GM19468 (cell line): ENCODE data around the gene MMUT.
"Not testable (repeated sequence)": the region's sequence is repeated elsewhere in the genome, so short reads cannot be mapped to it uniquely, and the experiment has no call there.

Experiments used
- ATAC-seq: cut with Tn5 transposase; IDR thresholded peaks from one replicate; pipeline ENCODE4 v1.9.1; 2021; ENCODE audit warnings: mild to moderate bottlenecking, moderate library complexity, moderate number of reproducible peaks; ENCODE audit not compliant: unreplicated experiment; ENCODE audit errors: extremely low read depth

MMUT gene

DNA sequence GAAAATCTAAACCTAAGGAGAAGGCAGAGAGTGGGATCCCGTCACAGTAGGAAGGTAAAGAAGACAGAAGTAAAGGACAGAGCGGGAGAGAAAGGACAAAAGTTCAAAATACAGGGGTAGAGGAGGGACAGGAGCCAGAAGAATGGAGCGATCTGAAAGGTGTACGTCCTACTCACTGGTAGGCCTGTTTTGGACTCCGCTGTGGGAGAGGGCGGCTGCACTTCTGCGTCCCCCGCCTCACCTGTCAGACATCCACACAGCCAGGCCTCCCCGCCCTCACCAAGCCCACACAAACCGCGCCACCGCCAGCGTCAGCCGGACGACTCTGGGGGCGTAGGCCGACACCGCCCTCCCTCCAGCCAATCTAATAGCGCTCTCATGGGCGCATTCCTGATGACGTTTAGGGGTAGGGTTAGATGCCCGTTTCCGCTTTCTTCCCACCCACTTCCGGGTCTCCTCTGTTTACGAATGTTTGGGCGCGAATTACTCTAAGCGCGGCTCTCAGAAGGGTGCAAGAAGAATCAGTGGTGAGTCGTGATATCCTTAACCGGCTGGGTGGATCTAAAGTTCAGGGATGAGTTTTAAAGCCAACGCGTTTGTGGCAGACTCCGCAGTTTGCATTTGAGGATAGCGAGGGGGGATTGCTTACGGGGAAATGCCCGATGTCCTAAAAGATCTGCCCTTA lies at the start of gene MMUT, which contains the start of gene CENPQ:
TSS of gene MMUT (minus strand) at position 327 of the 685 bp plus-strand sequence. CDS start 3,787 bp downstream, outside the sequence.
TSS of gene CENPQ (plus strand) at position 444 of the 685 bp plus-strand sequence. CDS start 6,807 bp downstream, outside the sequence.
- peak; percentile 98 for ATAC-seq

- no peak for ATAC-seq
Measured at GRCh38 chr6:49509342-49509741, 46.3 kb upstream of the MMUT start.

DNA sequence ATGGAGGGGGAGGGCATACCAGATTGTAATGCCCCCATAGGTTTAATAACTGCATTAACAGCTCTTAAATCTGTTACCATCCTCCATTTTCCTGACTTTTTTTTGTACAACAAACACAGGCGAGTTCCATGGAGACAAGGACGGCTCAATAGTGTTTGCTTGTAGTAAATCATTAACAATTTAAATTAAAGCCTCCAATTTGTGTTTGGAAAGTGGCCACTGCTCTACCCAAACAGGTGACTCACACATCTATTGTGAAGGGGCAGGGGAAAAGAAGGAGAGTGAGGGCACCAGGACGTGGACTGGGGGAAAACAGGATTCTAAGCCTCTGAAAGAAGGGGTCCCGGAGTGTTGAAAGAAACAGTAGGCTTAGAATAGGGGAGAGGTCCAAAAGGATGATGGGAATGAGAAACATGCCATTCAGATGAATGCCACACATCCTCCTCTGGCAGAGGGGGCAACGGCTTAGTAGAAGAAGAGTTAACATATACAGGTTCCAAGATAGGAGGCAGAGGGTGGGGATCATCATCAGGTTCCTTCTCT lies 43.6 kb upstream of the MMUT start:
- no peak for ATAC-seq

DNA sequence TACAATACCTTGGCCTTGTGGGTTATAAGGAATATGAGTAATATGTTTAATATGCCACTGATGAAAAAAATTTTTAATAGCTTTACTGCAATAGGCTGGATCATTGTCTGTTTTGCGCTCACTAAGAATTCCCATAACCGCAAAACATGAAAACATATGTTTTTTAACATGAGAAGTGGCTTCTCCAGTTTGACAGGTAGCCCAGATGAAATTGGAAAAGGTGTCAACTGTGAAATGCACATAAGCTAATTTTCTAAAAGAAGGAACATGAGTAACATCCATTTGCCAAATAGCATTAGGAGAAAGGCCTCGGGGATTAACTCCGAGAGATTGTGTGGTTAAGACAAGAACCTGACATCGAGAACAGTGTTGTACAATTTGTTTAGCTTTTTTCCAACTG lies 41.6 kb upstream of the MMUT start:
- ATAC-seq: no peak

- ATAC-seq: no peak
Measured at GRCh38 chr6:49499623-49500022, 36.6 kb upstream of the MMUT start, which contains the start of gene GLYATL3. GLYATL3 (plus strand) TSS chr6:49499923; CDS start chr6:49511991, 12,068 bp downstream.

DNA sequence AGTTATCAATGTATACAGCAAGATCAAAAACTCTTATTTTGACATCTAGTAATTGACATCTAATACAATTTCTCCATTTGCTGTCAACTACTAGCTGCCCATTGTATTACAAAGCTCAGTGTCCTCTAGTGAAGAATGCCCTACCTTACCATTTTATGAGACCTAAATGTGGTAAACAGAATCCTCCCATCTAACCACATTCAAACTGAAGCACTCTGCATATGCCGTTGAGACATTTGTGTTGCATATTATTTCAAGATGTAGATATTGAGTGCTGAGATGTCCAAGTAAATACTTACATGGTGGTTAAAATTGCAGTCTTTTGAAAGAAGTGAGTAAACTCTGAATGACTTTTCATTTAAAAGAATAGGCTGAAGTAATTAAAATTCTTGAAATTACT lies 36.1 kb upstream of the MMUT start:
- no peak for ATAC-seq

GRCh38 chr6:49497304-49497703 lies 34.3 kb upstream of the MMUT start:
- no peak for ATAC-seq

GRCh38 chr6:49490633-49491032 lies 27.6 kb upstream of the MMUT start:
- ATAC-seq: no peak

DNA sequence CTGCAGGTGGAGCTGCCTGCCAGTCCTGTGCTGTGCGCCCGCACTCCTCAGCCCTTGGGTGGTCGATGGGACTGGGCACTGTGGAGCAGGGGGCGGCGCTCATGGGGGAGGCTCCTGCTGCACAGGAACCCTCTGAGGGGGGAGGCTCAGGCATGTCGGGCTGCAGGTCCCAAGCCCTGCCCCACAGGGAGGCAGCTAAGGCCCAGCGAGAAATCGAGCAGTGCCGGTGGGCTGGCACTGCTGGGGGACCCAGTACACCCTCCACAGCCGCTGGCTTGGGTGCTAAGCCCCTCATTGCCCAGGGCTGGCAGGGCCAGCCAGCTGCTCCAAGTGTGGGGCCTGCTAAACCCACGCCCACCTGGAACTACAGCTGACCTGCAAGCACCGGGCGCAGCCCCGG lies 20.3 kb upstream of the MMUT start:
- not testable (repeated sequence) for ATAC-seq

GRCh38 chr6:49481846-49482245 lies 18.8 kb upstream of the MMUT start:
- not testable (repeated sequence) for ATAC-seq

- no peak for ATAC-seq
Measured at GRCh38 chr6:49479308-49479970, 16.4 kb upstream of the MMUT start.

DNA sequence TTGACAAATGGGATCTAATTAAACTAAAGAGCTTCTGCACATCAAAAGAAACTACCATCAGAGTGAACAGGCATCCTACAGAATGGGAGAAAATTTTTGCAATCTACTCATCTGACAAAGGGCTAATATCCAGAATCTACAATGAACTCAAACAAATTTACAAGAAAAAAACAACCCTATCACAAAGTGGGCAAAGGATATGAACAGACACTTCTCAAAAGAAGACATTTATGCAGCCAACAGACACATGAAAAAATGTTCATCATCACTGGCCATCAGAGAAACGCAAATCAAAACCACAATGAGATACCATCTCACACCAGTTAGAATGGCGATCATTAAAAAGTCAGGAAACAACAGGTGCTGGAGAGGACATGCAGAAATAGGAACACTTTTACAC lies 13.5 kb upstream of the MMUT start:
- ATAC-seq: not testable (repeated sequence)

DNA sequence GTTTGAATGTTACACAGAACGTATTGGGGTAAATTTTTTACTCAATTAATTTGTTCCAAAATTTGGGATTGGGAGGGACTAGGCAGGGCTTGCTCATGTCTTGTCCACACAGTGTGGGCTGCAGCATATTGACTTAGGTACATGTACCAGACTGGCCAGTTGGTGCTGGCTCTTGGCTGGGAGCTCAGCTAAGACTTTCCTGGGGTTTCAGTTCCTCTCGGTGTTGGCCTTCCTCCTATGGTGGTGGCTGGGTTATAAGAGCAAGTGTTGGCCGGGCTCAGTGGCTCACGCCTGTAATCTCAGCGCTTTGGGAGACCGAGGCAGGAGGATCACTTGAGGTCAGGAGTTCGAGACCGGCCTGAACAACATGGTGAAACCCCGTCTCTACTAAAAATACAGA lies 5.0 kb upstream of the MMUT start:
- no peak for ATAC-seq

DNA sequence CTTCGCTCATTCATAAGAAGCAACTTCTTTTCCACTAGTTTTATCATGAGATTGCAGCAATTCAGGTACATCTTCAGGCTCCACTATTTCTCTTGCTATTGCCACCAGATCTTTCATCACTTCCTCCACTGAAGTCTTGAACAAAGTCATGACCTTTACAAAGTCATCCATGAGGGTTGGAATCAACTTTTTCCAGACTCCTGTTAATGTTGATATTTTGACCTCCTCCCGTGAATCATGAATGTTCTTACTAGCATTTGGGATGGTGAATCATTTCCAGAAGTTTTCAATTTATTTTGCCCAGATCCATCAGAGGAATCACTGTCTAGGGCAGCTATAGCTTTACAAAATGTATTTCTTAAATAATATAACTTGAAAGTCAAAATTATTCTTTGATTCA lies 1.6 kb upstream of the MMUT start:
- no peak for ATAC-seq

DNA sequence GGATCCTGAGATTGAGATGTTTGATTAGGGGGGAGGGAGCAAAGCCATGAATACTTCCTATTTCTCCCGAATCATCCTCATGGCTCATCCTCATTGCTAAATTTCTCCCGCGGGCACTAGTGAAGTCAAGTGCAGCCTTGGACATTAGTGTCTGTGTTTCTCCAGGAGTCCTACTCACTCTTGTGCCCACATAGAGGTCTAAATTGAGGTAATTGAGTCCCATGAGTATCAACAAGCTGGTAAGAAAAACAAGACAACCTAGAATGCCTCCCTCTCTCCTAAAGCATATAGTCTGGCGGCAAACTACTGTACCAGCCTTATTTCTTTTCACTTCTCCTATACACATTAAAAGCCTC lies 537 bp upstream of the MMUT start:
- no peak for ATAC-seq

GRCh38 chr6:49462599-49462926 lies 490 bp downstream of the MMUT start:
- no peak for ATAC-seq

GRCh38 chr6:49462071-49462470 lies 982 bp downstream of the MMUT start:
- ATAC-seq: no peak

GRCh38 chr6:49457771-49458170 lies 5.3 kb downstream of the MMUT start:
- no peak for ATAC-seq

DNA sequence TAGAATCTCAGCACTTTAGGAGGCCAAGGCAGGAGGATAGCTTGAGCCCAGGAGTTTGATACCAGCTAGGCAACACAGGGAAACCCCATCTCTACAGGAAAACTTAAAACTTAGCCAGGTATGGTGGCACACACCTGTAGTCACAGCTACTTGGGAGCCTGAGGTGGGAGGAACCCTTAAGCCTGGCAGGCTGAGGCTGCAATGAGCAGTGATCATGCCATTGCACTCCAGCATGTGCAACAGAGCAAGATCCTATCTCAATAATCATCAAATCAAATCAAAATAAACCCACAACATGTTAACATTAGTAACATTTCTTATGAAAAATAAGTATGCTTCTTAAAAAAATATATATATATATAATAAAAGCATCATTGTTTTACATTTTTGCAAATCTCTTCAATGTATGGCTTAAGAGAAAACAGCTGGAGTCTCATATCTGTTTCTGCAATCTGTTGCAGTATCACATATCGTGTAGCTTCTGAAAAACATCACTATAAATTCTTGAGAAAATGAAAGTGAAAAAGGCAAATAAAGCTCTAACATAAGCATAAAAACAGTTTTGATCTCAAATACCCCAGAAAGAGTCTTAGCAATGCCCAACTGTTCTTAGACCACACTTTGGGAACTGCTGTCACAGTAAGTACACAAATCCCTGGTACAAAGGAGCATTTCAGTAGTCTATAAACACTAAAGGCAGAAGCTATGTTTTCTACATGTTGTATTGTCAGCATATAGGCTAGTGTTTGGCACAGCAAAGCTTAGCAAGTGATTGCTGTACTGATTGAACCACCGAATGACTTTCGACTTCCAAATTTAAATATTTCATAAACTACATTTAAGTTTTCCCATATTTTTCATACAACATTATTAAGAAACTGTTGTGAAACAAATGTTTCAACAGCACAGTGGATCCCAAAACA lies 8.0 kb downstream of the MMUT start:
- ATAC-seq: no peak

- no peak for ATAC-seq
Measured at GRCh38 chr6:49453221-49453620, 9.8 kb downstream of the MMUT start.

DNA sequence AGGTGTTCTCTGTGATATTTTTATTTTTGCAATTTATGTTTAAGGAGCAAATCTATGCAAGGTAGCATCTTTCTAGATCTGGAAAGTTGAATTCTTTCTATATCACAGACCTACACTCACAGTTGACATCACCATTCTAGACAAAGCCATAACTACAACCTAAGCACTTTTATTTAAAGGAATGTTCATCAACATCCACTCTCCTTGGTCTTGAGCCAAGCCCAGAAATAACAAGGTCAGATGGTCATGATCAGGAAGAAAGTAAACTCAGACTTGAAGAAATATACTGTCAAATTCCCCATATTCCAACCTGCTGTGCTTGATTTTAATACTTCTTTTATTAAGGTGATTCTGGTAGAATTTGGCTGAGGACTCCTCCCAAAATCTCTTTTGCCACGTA lies 32.2 kb downstream of the MMUT start:
- ATAC-seq: no peak
